Endothelial cell of umbilical vein (primary cell): ENCODE results near the gene ADPGK. TPM values are rescaled to one million over a fixed set of nuclear protein-coding genes. Genes with fewer than 3 reads are reported as not detected.

Experiments
- BruUV-seq: library from RNA; stranded (reverse); fragments of 400-500 nt; replicated peaks from 2 replicates; lab custom pipeline; 2021; lab: Mats Ljungman, UMichigan
- CTCF ChIA-PET: fragments of 300-600, 350-600 bp; sonication (Branson Sonifier 250); formaldehyde crosslinking; loops from one replicate; lab custom pipeline; 2021; ENCODE audit warnings: antibody characterized with exemption, inconsistent platforms; lab: Charles Lee
- POLR2A ChIA-PET: fragments of 300-600, 350-600 bp; sonication (Branson Sonifier 250); formaldehyde crosslinking; loops from one replicate; lab custom pipeline; 2021; ENCODE audit warnings: antibody characterized with exemption, inconsistent platforms; lab: Charles Lee
- DNase-seq: peaks from one replicate; pipeline ENCODE4 v3.0.0-alpha.2; 2011; ENCODE audit warnings: low read depth, low spot score
- FAIRE-seq: peaks from 2 replicates; lab custom pipeline; 2011; peaks lifted over from hg19 to GRCh38; lab: Jason Lieb, UNC
- H2AFZ ChIP-seq: 2 replicates; pipeline ENCODE4 v1.6.0; 2012; ENCODE audit warnings: low read depth, low read length, control low read depth, inconsistent platforms
- H3K27ac ChIP-seq: 2 replicates; pipeline ENCODE4 v1.5.1; 2011; ENCODE audit warnings: low read depth, mild to moderate bottlenecking, control low read depth, low read length, moderate library complexity; ENCODE audit not compliant: insufficient read depth
- H3K27me3 ChIP-seq, 2 experiments: 2 replicates each; pipeline versions ENCODE4 v1.6.0 to v1.6.1; 2011; ENCODE audit warnings: low read length in 2 of 2, mixed read lengths in 1 of 2; ENCODE audit not compliant: control insufficient read depth in 2 of 2, insufficient read depth in 2 of 2
- H3K36me3 ChIP-seq, 2 experiments: 2 replicates in 1 of 2; 3 replicates in 1 of 2; pipeline ENCODE4 v1.5.1; 2011; ENCODE audit warnings: low read length in 2 of 2, mild to moderate bottlenecking in 1 of 2, moderate library complexity in 1 of 2; ENCODE audit not compliant: control insufficient read depth in 2 of 2, insufficient read depth in 2 of 2; ENCODE audit errors: extremely low read depth in 1 of 2
- H3K4me1 ChIP-seq: 3 replicates; pipeline ENCODE4 v1.5.1; 2011; ENCODE audit warnings: mild to moderate bottlenecking, low read length; ENCODE audit not compliant: control insufficient read depth, insufficient read depth; ENCODE audit errors: extremely low read depth
- H3K4me2 ChIP-seq: 2 replicates; pipeline ENCODE4 v1.6.1; 2011; ENCODE audit warnings: low read length, control low read depth, mixed read lengths; ENCODE audit not compliant: insufficient read depth
- H3K4me3 ChIP-seq, 3 experiments: fragments of 200-600 bp in 1 of 3; sonication (generic), shearing (Covaris generic) in 1 of 3; replicated peaks in 1 of 3; 2 replicates each; pipeline ENCODE4 v1.5.1; 2011 to 2016; ENCODE audit warnings: control low read depth in 3 of 3, low read length in 3 of 3, mild to moderate bottlenecking in 2 of 3, inconsistent platforms in 1 of 3, low read depth in 1 of 3, moderate library complexity in 1 of 3; ENCODE audit not compliant: insufficient read depth in 1 of 3
- H3K79me2 ChIP-seq: 2 replicates; pipeline ENCODE4 v1.6.0; 2012; ENCODE audit warnings: low read length, inconsistent platforms; ENCODE audit not compliant: control insufficient read depth, insufficient read depth
- H3K9ac ChIP-seq: replicated peaks from 2 replicates; pipeline ENCODE3; 2011; ENCODE audit warnings: low read length, control low read depth; ENCODE audit not compliant: insufficient read depth; ENCODE audit errors: extremely low read depth
- H3K9me1 ChIP-seq: replicated peaks from 3 replicates; pipeline ENCODE4 v1.6.0; 2011; ENCODE audit warnings: mild to moderate bottlenecking, low read length; ENCODE audit not compliant: control insufficient read depth, insufficient read depth; ENCODE audit errors: extremely low read depth
- H3K9me3 ChIP-seq: replicated peaks from 2 replicates; pipeline ENCODE4 v1.5.1; 2012; ENCODE audit warnings: low read length, inconsistent platforms; ENCODE audit not compliant: control insufficient read depth, insufficient read depth
- H4K20me1 ChIP-seq: replicated peaks from 2 replicates; pipeline ENCODE3; 2011; ENCODE audit warnings: mild to moderate bottlenecking, low read length; ENCODE audit not compliant: control insufficient read depth, insufficient read depth; ENCODE audit errors: extremely low read depth
- EZH2 ChIP-seq: IDR thresholded peaks from 2 replicates; pipeline ENCODE4 v1.6.1; 2012; ENCODE audit warnings: borderline replicate concordance, low read depth, mild to moderate bottlenecking, moderate library complexity, low read length, inconsistent platforms; ENCODE audit not compliant: severe bottlenecking
- FOS ChIP-seq: IDR thresholded peaks from 2 replicates; pipeline ENCODE4 v1.6.1; 2011; ENCODE audit warnings: mild to moderate bottlenecking, low read length, moderate library complexity, borderline replicate concordance; ENCODE audit not compliant: insufficient read depth
- GATA2 ChIP-seq: IDR thresholded peaks from 2 replicates; pipeline ENCODE4 v1.7.0; 2011; ENCODE audit warnings: low read depth, mild to moderate bottlenecking, moderate library complexity, mixed read lengths, low read length; ENCODE audit not compliant: insufficient read length, insufficient read depth
- JUN ChIP-seq: IDR thresholded peaks from 2 replicates; pipeline ENCODE4 v1.6.1; 2011; ENCODE audit warnings: borderline replicate concordance, low read depth; ENCODE audit not compliant: insufficient read length, insufficient read depth
- MYC ChIP-seq: IDR thresholded peaks from one replicate; pipeline ENCODE4 v1.6.1; 2011; ENCODE audit warnings: mild to moderate bottlenecking, low read depth, low read length
- POLR2A ChIP-seq: IDR thresholded peaks from 2 replicates; pipeline ENCODE4 v1.6.1; 2012; ENCODE audit warnings: low read depth, mild to moderate bottlenecking, control low read depth, low read length
- POLR2AphosphoS5 ChIP-seq: IDR thresholded peaks from 2 replicates; pipeline ENCODE4 v1.6.1; 2012; ENCODE audit warnings: low read depth, mild to moderate bottlenecking, control low read depth, low read length, moderate library complexity; ENCODE audit not compliant: insufficient read depth
- dilution Hi-C: fragments of 300-500 bp; cut with MboI; formaldehyde crosslinking; loops from one replicate; pipeline ENCODE4 v1.15.0; 2019; ENCODE audit warnings: low sequenced_read_pairs; ENCODE audit not compliant: extremely low pct_ligation_motif_present
- intact Hi-C: fragments of 100-400 bp; cut with micrococcal nuclease; formaldehyde crosslinking; loops from one replicate; pipeline ENCODE4 v1.10.0; 2022
- polyA plus RNA-seq, 4 experiments: library from polyadenylated mRNA; depleted of rRNA in 3 of 4; stranded (reverse) in 3 of 4; unstranded in 1 of 4; fragments of >200 nt; gene quantifications; 2 replicates each; pipeline versions ENCODE4 v1.2.1 to v1.2.3, GENCODE V29; 2011 to 2012; ENCODE audit warnings: missing spikeins in 1 of 4
- total RNA-seq: library from RNA; stranded (reverse); gene quantifications from 2 replicates; pipeline ENCODE4 v1.2.3, GENCODE V29; 2021

The ADPGK gene
- total and polyA plus RNA-seq, 2 donors (not counting 3 experiments of a cell fraction or from before 2014, with no cell fraction given), result 51.0 to 57.1 TPM

GRCh38 chr15:72784456-72784876 lies 908 bp upstream of the ADPGK start:
- intact Hi-C loops (loop anchor here (1.0 to 10.0 kb wide), 6 partner anchors 62 to 850 kb away; partner anchors contain the start of genes BBS4, HIGD2B and NPTN), dilution Hi-C loops (no loop called here)
- Histone ChIP-seq H3K9me1 (no peaks in the 10 kb centered on the region), H3K4me2 (peak overlapping the region; percentile 77), H3K4me1 (peaks cover 10% of the 10 kb centered on the region), H3K9me3 (no peaks in the 10 kb centered on the region), H3K27me3 (peaks cover 14 to 22% of the 10 kb centered on the region in 2 experiments), H4K20me1 (no peaks in the 10 kb centered on the region), H3K36me3 (no peaks in the 10 kb centered on the region), H3K4me3 (peak overlapping the region in 2 of 3 experiments; percentile 61 to 91), H3K79me2 (peaks cover 21% of the 10 kb centered on the region), H2AFZ (peak overlapping the region; percentile 97), H3K27ac (peak overlapping the region; percentile 61), H3K9ac (peak overlapping the region; percentile 79)
- DNase-seq (no peak), FAIRE-seq (no peak)
- CTCF ChIA-PET, result interaction anchor here (0.7 to 3.1 kb wide), 6 partner anchors 9 to 297 kb away, joined by 3 to 20 read pairs (median 3); partner anchors contain the start of genes BBS4 and HIGD2B
- no peak for TF ChIP-seq GATA2
- TF ChIP-seq POLR2AphosphoS5, result no peak
- no peak for TF ChIP-seq FOS
- TF ChIP-seq POLR2A, result no peak
- no peak for TF ChIP-seq EZH2
- no peak for TF ChIP-seq MYC
- no peak for TF ChIP-seq JUN
- POLR2A ChIA-PET, result no interaction called here
- BruUV-seq, result no TSS peak
